ENCODE measurements around the gene SLC9A8.
A peak's percentile ranks its signal among the peaks of the same experiment; 100 is the strongest.

Gene SLC9A8

GRCh38 chr20:49818816-49819215, 6.2 kb downstream of the SLC9A8 start:
- no peak for DNase-seq (ENCODE audit: low read depth)
- TF ChIP-seq CTCF (conservative IDR thresholded peaks at IDR 0.05; ENCODE audit: low read length), result no peak
- no peak overlapping the region for H3K4me3 ChIP-seq (ENCODE audit: low read length)

GRCh38 chr20:49819702-49820101, 7.1 kb downstream of the SLC9A8 start:
- H3K4me3 ChIP-seq (ENCODE audit: low read length), result no peak overlapping the region
- no peak for TF ChIP-seq CTCF (conservative IDR thresholded peaks at IDR 0.05; ENCODE audit: low read length)
- no peak for DNase-seq (ENCODE audit: low read depth)

- TF ChIP-seq CTCF (conservative IDR thresholded peaks at IDR 0.05; ENCODE audit: low read length), result 0 out of 2 replicates have a peak, but pooled peaks have one; percentile 9
- no peak overlapping the region for H3K4me3 ChIP-seq (ENCODE audit: low read length)
- DNase-seq (ENCODE audit: low read depth), result no peak
Measured at GRCh38 chr20:49821381-49821780, 8.8 kb downstream of the SLC9A8 start.

- peak; percentile 76 for TF ChIP-seq CTCF (conservative IDR thresholded peaks at IDR 0.05; ENCODE audit: low read length)
- peak; percentile 84 for DNase-seq (ENCODE audit: low read depth)
- no peak overlapping the region for H3K4me3 ChIP-seq (ENCODE audit: low read length)
Measured at GRCh38 chr20:49821870-49822331, 9.3 kb downstream of the SLC9A8 start.

GRCh38 chr20:49823152-49823847, 10.7 kb downstream of the SLC9A8 start:
- no peak for TF ChIP-seq CTCF (conservative IDR thresholded peaks at IDR 0.05; ENCODE audit: low read length)
- DNase-seq (ENCODE audit: low read depth), result no peak
- no peak overlapping the region for H3K4me3 ChIP-seq (ENCODE audit: low read length)

- peak; percentile 52 for DNase-seq (ENCODE audit: low read depth)
- TF ChIP-seq CTCF (conservative IDR thresholded peaks at IDR 0.05; ENCODE audit: low read length), result no peak
Measured at GRCh38 chr20:49824206-49824605, 11.6 kb downstream of the SLC9A8 start.

GRCh38 chr20:49825521-49826033, 12.9 kb downstream of the SLC9A8 start:
- DNase-seq (ENCODE audit: low read depth), result no peak
- H3K4me3 ChIP-seq (ENCODE audit: low read length), result no peak overlapping the region
- TF ChIP-seq CTCF (conservative IDR thresholded peaks at IDR 0.05; ENCODE audit: low read length), result no peak

More at GRCh38 chr20:49824206-49824605, 11.6 kb downstream of the SLC9A8 start:
- no peak overlapping the region for H3K4me3 ChIP-seq (ENCODE audit: low read length)

Data from AG10803 (cell line).